Measurements from ENCODE around the gene SDK2. TPM values are rescaled to one million over a fixed set of nuclear protein-coding genes. Genes with fewer than 3 reads are reported as not detected.

The SDK2 gene
- total and polyA plus RNA-seq, 2 experiments from 2014 or later, result 0.74 to 5.1 TPM

GRCh38 chr17:73632513-73632912, 11.7 kb downstream of the SDK2 start:
- Mint-ChIP-seq H3K27me3 (ENCODE audit: insufficient read depth, low read depth, poor library complexity) (peaks cover 10% of the 10 kb centered on the region), H3K4me3 (no peak overlapping the region), H3K9me3 (no peaks in the 10 kb centered on the region), H3K4me1 (no peaks in the 10 kb centered on the region; the same call in 2 of the 3 replicates), H3K27ac (no peak overlapping the region), H3K36me3 (ENCODE audit: low read depth) (no peaks in the 10 kb centered on the region)
- no peak for DNase-seq (ENCODE audit: low spot score)
- Histone ChIP-seq H3K79me2 (replicated peaks; ENCODE audit: insufficient read depth) (no peaks in the 10 kb centered on the region), H3K4me2 (no peak overlapping the region), H4K20me1 (replicated peaks; ENCODE audit: insufficient read depth) (no peaks in the 10 kb centered on the region), H2AFZ (no peak overlapping the region), H3K36me3 (ENCODE audit: insufficient read depth) (no peaks in the 10 kb centered on the region), H3F3A (replicated peaks; ENCODE audit: low read depth) (no peaks in the 10 kb centered on the region), H3K4me1 (ENCODE audit: insufficient read depth) (no peaks in the 10 kb centered on the region), H3K27me3 (ENCODE audit: insufficient read depth) (no peaks in the 10 kb centered on the region), H3K27ac (ENCODE audit: low read depth) (no peak overlapping the region), H3K9me2 (ENCODE audit: insufficient read depth) (no peaks in the 10 kb centered on the region), H3K4me3 (no peak overlapping the region)
- no peak for ATAC-seq
- no peak for TF ChIP-seq JUNB (IDR thresholded peaks at IDR 0.05; ENCODE audit: unreplicated experiment)
- TF ChIP-seq, protein P1, sequence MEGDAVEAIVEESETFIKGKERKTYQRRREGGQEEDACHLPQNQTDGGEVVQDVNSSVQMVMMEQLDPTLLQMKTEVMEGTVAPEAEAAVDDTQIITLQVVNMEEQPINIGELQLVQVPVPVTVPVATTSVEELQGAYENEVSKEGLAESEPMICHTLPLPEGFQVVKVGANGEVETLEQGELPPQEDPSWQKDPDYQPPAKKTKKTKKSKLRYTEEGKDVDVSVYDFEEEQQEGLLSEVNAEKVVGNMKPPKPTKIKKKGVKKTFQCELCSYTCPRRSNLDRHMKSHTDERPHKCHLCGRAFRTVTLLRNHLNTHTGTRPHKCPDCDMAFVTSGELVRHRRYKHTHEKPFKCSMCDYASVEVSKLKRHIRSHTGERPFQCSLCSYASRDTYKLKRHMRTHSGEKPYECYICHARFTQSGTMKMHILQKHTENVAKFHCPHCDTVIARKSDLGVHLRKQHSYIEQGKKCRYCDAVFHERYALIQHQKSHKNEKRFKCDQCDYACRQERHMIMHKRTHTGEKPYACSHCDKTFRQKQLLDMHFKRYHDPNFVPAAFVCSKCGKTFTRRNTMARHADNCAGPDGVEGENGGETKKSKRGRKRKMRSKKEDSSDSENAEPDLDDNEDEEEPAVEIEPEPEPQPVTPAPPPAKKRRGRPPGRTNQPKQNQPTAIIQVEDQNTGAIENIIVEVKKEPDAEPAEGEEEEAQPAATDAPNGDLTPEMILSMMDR (conservative IDR thresholded peaks at IDR 0.05; ENCODE audit: low read depth in 2 of 2), result no peak
- no peak for TF ChIP-seq ZNF114 (CRISPR knock-in tag; IDR thresholded peaks at IDR 0.05)
- no peak for TF ChIP-seq NANOG (IDR thresholded peaks at IDR 0.05; ENCODE audit: borderline replicate concordance)
- TF ChIP-seq ZNF462 (CRISPR knock-in tag; IDR thresholded peaks at IDR 0.05), result no peak
